HG02798 (cell line): ENCODE results near the gene WFDC11.

Experiments
- ATAC-seq: cut with Tn5 transposase; IDR thresholded peaks from one replicate; pipeline ENCODE4 v1.9.1; 2021; ENCODE audit warnings: mild to moderate bottlenecking; ENCODE audit not compliant: unreplicated experiment, poor library complexity

WFDC11 gene

DNA sequence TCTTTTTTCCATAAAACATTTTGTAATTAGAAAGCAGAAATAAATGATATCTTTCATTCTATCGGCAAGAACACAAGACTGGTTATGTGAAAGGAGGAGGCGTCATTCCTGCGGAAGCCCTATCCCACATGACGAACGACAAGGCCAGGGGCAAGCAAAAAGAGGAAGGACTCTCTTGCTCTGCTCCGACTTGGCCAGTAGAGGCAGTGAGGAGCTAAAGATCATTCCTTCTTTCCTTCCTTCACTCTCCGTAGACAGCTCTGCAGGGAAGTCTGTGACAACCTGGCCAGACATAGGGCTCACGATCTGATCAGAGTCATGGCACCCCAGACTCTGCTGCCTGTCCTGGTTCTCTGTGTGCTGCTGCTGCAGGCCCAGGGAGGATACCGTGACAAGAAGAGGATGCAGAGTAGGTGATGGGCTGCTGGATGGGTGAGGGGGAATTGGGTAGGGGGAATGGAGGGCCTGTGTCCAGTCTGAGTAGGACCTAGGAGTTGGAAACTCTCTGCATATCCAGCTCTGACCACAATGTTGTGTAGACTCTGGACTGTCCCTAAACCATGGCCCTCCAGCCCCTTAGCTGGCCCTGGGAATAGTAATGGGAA is 40.4 kb downstream of the WFDC11 start, which contains the start of gene WFDC10A:
Gene WFDC10A (plus strand): TSS at position 244 of the 605 bp plus-strand sequence. CDS start 75 bp downstream, at position 319.
- no peak for ATAC-seq

DNA sequence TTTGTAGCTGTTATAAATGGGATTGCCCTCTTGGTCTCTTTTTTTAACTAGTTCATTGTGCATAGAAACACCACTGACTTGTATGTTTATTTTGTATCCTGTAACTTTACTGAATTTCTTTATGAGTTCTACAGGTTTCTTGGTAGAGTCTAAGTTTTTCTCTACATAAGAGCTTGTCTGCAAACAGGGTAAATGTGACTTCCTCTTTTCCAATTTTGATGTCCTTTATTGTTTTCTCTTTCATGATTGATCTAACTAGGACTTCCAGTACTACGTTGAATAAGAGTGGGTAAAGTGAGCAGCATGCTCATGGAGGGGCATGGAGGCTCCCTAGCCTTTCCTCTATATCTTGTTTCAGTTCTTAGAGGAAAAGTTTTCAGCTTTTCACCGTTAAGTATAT is 43.5 kb downstream of the WFDC11 start:
- ATAC-seq: no peak

DNA sequence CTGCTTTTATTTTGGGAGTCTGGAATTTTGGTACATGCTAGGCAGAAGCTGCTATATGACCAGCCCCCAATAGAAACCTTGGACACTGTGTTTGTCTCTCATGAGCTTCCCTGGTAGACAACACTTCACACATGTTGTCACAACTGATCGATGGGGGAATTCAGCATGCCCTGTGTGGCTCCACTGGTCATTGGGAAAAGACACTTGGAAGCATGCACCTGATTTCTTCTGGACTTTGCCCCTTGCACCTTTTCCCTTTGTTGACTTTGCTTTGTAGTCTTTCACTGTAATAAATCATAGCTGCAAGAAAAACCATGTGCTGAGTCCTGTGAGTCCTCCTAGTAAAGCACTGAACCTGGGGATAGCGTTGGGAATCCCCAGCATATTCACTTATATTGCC is 48.4 kb downstream of the WFDC11 start:
- no peak for ATAC-seq

DNA sequence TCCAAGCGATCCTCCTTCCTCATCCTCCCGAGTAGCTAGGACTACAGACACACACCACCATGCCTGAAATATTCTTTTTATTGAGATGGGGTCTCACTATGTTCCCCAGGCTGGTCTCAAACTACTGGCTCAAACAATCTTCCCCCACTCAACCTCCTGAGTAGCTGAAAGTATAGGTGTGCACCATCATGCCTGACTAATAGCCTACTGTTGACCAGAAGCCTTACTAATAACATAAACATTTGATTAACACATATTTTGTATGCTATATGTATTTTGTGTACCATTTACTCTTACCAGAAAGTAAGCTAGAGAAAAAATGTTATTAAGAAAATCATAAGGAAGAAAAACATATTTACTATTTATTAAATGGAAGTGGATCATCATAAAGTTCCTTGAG is 52.4 kb downstream of the WFDC11 start:
- no peak for ATAC-seq

DNA sequence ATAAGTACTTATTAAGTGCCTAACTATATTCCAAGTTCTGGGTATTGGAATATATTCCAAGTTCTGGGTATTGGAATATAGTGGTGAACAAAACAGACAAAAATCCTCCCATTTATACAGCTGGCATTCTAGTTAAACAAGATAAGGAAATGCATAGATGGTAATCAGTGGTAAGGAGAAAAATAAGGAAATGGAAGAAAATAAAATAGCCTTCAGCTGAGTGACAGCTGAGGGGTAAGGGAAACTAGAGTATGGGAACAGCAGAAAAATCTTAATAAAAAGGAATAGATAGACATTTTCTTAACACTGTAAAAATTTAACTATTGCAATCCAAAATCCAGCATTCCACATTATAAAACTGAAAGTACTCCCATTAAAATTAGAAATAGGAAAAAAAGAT is 57.7 kb downstream of the WFDC11 start:
- no peak for ATAC-seq

DNA sequence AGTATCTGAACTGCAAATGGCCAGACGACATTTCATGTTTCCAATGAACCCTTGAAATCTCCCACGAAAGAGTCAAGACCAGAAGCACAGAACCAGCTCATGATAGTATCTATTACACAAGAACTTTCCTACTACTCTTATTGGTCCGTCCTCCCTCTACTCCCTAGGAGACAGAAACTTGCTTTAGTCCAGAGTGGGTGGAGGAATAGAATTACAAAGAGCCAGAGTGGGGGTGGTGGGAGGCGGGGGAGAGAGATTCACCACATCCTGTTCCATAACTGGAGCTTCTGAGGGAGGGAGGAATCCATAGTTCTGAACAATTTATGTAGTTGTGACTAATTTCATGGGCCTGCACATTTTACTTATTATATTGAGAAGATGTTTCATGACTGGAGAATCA is 59.0 kb downstream of the WFDC11 start:
- ATAC-seq: no peak

DNA sequence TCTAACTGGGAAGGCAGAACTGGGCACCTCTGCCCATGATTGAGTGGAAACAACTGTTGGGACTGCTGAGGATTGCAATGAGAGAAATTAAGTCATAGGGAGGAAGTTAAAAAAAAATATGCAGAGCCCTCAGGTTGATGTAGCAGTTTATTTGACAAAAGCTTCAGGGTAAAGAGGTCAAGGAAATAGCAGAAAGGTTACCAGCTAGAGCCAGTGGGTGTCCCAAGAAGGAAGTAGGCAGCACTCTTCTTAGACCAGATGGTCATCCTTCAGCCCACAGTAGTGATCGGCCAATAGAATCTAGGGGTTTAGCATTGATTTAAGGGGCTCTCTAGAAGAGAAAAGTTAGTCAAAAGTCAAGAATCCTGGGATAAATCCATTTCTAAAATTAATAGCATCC is 62.2 kb downstream of the WFDC11 start:
- no peak for ATAC-seq
